Measurements from ENCODE around the gene POLR1A. TPM values are rescaled to one million over a fixed set of nuclear protein-coding genes. Genes with fewer than 3 reads are reported as not detected.

The POLR1A gene
- total and polyA plus RNA-seq, 2 of the 13 experiments (the other 11 are each of a cell fraction or from before 2014, with no cell fraction given), result 7.2 to 39.9 TPM

DNA sequence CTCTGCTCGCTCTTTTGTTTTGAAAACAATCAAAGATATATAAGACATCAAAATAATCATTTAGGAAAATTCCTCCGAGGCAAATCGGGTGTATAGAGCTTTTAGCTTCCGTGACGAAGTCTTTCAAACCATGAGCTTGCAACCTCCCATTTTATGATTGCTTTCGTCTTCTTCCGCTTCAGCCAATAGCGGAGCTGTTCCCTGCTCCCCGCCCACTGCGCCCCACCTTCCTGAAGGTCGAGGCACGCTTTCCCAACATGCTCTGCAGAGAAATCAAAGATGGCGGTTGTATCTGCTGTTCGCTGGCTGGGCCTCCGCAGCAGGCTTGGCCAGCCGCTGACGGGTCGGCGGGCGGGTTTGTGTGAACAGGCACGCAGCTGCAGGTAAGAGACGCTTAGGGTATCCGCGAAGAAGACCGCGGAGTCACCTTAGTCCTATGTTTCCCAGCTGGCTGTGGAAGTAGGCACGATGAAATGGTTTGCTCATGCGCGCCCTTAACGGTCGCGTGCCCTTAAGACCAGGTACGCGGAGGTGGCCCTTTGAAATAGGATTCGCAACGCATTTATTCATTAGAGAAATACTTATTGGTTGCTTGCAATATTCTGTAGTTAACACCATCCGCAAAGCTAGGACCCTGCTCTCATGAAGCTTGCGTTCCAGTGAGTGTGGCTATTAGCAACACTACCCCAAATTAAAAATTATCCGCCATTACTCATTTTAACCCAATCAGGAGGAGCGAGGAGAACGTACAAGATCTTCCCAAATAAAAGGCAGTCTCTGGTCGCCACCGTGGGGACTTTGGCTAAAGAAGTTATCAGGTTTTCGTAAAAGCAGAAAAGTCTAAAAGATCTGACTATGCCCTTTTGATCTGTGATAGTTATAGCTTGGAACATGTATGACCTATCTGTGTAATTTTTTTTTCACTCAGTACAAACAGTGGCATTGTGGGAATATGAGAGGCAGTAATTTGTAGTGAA, 571 bp upstream of the POLR1A start, which contains the start of gene PTCD3 (continued):
- TF ChIP-seq, protein P1, sequence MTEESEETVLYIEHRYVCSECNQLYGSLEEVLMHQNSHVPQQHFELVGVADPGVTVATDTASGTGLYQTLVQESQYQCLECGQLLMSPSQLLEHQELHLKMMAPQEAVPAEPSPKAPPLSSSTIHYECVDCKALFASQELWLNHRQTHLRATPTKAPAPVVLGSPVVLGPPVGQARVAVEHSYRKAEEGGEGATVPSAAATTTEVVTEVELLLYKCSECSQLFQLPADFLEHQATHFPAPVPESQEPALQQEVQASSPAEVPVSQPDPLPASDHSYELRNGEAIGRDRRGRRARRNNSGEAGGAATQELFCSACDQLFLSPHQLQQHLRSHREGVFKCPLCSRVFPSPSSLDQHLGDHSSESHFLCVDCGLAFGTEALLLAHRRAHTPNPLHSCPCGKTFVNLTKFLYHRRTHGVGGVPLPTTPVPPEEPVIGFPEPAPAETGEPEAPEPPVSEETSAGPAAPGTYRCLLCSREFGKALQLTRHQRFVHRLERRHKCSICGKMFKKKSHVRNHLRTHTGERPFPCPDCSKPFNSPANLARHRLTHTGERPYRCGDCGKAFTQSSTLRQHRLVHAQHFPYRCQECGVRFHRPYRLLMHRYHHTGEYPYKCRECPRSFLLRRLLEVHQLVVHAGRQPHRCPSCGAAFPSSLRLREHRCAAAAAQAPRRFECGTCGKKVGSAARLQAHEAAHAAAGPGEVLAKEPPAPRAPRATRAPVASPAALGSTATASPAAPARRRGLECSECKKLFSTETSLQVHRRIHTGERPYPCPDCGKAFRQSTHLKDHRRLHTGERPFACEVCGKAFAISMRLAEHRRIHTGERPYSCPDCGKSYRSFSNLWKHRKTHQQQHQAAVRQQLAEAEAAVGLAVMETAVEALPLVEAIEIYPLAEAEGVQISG (CRISPR knock-in tag; IDR thresholded peaks at IDR 0.05), result peak; percentile 71
- TF ChIP-seq, protein P2, sequence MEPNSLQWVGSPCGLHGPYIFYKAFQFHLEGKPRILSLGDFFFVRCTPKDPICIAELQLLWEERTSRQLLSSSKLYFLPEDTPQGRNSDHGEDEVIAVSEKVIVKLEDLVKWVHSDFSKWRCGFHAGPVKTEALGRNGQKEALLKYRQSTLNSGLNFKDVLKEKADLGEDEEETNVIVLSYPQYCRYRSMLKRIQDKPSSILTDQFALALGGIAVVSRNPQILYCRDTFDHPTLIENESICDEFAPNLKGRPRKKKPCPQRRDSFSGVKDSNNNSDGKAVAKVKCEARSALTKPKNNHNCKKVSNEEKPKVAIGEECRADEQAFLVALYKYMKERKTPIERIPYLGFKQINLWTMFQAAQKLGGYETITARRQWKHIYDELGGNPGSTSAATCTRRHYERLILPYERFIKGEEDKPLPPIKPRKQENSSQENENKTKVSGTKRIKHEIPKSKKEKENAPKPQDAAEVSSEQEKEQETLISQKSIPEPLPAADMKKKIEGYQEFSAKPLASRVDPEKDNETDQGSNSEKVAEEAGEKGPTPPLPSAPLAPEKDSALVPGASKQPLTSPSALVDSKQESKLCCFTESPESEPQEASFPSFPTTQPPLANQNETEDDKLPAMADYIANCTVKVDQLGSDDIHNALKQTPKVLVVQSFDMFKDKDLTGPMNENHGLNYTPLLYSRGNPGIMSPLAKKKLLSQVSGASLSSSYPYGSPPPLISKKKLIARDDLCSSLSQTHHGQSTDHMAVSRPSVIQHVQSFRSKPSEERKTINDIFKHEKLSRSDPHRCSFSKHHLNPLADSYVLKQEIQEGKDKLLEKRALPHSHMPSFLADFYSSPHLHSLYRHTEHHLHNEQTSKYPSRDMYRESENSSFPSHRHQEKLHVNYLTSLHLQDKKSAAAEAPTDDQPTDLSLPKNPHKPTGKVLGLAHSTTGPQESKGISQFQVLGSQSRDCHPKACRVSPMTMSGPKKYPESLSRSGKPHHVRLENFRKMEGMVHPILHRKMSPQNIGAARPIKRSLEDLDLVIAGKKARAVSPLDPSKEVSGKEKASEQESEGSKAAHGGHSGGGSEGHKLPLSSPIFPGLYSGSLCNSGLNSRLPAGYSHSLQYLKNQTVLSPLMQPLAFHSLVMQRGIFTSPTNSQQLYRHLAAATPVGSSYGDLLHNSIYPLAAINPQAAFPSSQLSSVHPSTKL (CRISPR knock-in tag; IDR thresholded peaks at IDR 0.05), result no peak; the same call in 1 of the 2 replicates
- TF ChIP-seq, protein P3, sequence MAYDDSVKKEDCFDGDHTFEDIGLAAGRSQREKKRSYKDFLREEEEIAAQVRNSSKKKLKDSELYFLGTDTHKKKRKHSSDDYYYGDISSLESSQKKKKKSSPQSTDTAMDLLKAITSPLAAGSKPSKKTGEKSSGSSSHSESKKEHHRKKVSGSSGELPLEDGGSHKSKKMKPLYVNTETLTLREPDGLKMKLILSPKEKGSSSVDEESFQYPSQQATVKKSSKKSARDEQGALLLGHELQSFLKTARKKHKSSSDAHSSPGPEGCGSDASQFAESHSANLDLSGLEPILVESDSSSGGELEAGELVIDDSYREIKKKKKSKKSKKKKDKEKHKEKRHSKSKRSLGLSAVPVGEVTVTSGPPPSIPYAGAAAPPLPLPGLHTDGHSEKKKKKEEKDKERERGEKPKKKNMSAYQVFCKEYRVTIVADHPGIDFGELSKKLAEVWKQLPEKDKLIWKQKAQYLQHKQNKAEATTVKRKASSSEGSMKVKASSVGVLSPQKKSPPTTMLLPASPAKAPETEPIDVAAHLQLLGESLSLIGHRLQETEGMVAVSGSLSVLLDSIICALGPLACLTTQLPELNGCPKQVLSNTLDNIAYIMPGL (CRISPR knock-in tag; IDR thresholded peaks at IDR 0.05; ENCODE audit: borderline replicate concordance in 1 of 2, low read depth in 1 of 2), result peak; percentile 71 to 80
- no peak for TF ChIP-seq SMARCC2 (IDR thresholded peaks at IDR 0.05)
- peak; percentile 76 for TF ChIP-seq U2AF1 (optimal IDR thresholded peaks at IDR 0.05; ENCODE audit: low read depth, low read length)
- TF ChIP-seq, protein P4, sequence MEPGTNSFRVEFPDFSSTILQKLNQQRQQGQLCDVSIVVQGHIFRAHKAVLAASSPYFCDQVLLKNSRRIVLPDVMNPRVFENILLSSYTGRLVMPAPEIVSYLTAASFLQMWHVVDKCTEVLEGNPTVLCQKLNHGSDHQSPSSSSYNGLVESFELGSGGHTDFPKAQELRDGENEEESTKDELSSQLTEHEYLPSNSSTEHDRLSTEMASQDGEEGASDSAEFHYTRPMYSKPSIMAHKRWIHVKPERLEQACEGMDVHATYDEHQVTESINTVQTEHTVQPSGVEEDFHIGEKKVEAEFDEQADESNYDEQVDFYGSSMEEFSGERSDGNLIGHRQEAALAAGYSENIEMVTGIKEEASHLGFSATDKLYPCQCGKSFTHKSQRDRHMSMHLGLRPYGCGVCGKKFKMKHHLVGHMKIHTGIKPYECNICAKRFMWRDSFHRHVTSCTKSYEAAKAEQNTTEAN (CRISPR knock-in tag; conservative IDR thresholded peaks at IDR 0.05), result 0 out of 2 replicates have a peak, but pooled peaks have one; percentile 53
- TF ChIP-seq ZZZ3 (CRISPR knock-in tag; IDR thresholded peaks at IDR 0.05; ENCODE audit: borderline replicate concordance), result peak; percentile 24; the same call in 1 of the 2 replicates
- TF ChIP-seq, protein P5, sequence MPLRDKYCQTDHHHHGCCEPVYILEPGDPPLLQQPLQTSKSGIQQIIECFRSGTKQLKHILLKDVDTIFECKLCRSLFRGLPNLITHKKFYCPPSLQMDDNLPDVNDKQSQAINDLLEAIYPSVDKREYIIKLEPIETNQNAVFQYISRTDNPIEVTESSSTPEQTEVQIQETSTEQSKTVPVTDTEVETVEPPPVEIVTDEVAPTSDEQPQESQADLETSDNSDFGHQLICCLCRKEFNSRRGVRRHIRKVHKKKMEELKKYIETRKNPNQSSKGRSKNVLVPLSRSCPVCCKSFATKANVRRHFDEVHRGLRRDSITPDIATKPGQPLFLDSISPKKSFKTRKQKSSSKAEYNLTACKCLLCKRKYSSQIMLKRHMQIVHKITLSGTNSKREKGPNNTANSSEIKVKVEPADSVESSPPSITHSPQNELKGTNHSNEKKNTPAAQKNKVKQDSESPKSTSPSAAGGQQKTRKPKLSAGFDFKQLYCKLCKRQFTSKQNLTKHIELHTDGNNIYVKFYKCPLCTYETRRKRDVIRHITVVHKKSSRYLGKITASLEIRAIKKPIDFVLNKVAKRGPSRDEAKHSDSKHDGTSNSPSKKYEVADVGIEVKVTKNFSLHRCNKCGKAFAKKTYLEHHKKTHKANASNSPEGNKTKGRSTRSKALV (CRISPR knock-in tag; IDR thresholded peaks at IDR 0.05), result peak; percentile 11; the same call in 1 of the 2 replicates
- TF ChIP-seq KLF12 (CRISPR knock-in tag; IDR thresholded peaks at IDR 0.05; ENCODE audit: borderline replicate concordance), result no peak
